PC-3 (cell line): ENCODE results near the gene DKK3. TPM values are rescaled to one million over a fixed set of nuclear protein-coding genes. Genes with fewer than 3 reads are reported as not detected.

Experiments
- ATAC-seq: fragments of 200-7000 bp; cut with Tn5 transposase; 2 replicates; pipeline ENCODE4 v1.9.1; 2020; ENCODE audit warnings: mild to moderate bottlenecking, moderate library complexity
- BruUV-seq: library from RNA; stranded (reverse); fragments of 400-500 nt; replicated peaks from 2 replicates; lab custom pipeline; 2021; lab: Mats Ljungman, UMichigan
- CTCF ChIA-PET: fragments of 300-600 bp; sonication (Branson Sonifier 250); formaldehyde crosslinking; loops from one replicate; lab custom pipeline; 2022; ENCODE audit warnings: antibody characterized with exemption; lab: Charles Lee
- POLR2A ChIA-PET: fragments of 300-600 bp; sonication (Branson Sonifier 250); formaldehyde crosslinking; loops from one replicate; lab custom pipeline; 2022; ENCODE audit warnings: antibody characterized with exemption; ENCODE audit not compliant: unreplicated experiment; lab: Charles Lee
- DNase-seq: peaks from one replicate; pipeline ENCODE4 v3.0.0-alpha.2; 2015
- H2AFZ ChIP-seq: fragments of 300-600 bp; sonication (generic); 2 replicates; pipeline ENCODE4 v1.6.0; 2016; ENCODE audit warnings: antibody characterized with exemption, low read length
- H3F3A ChIP-seq: fragments of 300-600 bp; sonication (generic); one replicate; pipeline ENCODE4 v1.6.0; 2017; ENCODE audit warnings: antibody characterized with exemption, low read length, control low read depth, mild to moderate bottlenecking; ENCODE audit not compliant: unreplicated experiment
- H3K27ac ChIP-seq: fragments of 300-600 bp; sonication (generic); 2 replicates; pipeline ENCODE4 v1.5.1; 2016; ENCODE audit warnings: mild to moderate bottlenecking, low read length
- H3K27me3 ChIP-seq: fragments of 300-600 bp; sonication (generic); 2 replicates; pipeline ENCODE4 v1.6.1; 2016; ENCODE audit warnings: low read length, mixed read lengths
- H3K36me3 ChIP-seq: fragments of 300-600 bp; sonication (generic); 2 replicates; pipeline ENCODE4 v1.6.1; 2016; ENCODE audit warnings: low read depth, mixed run types, low read length, mixed read lengths
- H3K4me1 ChIP-seq: fragments of 300-600 bp; sonication (generic); 2 replicates; pipeline ENCODE4 v1.5.1; 2016; ENCODE audit warnings: low read length; ENCODE audit not compliant: insufficient read depth
- H3K4me2 ChIP-seq: fragments of 300-600 bp; sonication (generic); 2 replicates; pipeline ENCODE4 v1.6.0; 2016; ENCODE audit warnings: low read length
- H3K4me3 ChIP-seq: fragments of 300-600 bp; sonication (generic); 2 replicates; pipeline ENCODE4 v1.5.1; 2016; ENCODE audit warnings: mild to moderate bottlenecking, low read length, mixed read lengths
- H3K79me2 ChIP-seq: fragments of 300-600 bp; sonication (generic); 2 replicates; pipeline ENCODE4 v1.6.1; 2017; ENCODE audit warnings: low read length, mixed read lengths
- H3K9ac ChIP-seq: fragments of 300-600 bp; sonication (generic); 2 replicates; pipeline ENCODE4 v1.6.0; 2016; ENCODE audit warnings: mild to moderate bottlenecking, low read length
- H3K9me2 ChIP-seq: fragments of 300-600 bp; sonication (generic); replicated peaks from 2 replicates; pipeline ENCODE4 v1.6.1; 2016; ENCODE audit warnings: mixed run types, low read length, mixed read lengths
- H3K9me3 ChIP-seq: fragments of 300-600 bp; sonication (generic); 2 replicates; pipeline ENCODE4 v1.6.1; 2016; ENCODE audit warnings: low read length, mixed read lengths
- H4K20me1 ChIP-seq: fragments of 300-600 bp; sonication (generic); 2 replicates; pipeline ENCODE4 v1.6.1; 2016; ENCODE audit warnings: low read length, mixed read lengths
- EZH2 ChIP-seq: fragments of 300-600 bp; sonication (generic); IDR thresholded peaks from one replicate; pipeline ENCODE4 v1.6.1; 2017; ENCODE audit warnings: antibody characterized with exemption, mild to moderate bottlenecking, low read length; ENCODE audit not compliant: unreplicated experiment
- EZH2phosphoT487 ChIP-seq: fragments of 300-600 bp; sonication (generic); IDR thresholded peaks from 2 replicates; pipeline ENCODE4 v1.6.1; 2018; ENCODE audit warnings: mild to moderate bottlenecking, antibody characterized with exemption, low read length, borderline replicate concordance
- intact Hi-C: fragments of 100-400 bp; cut with micrococcal nuclease; formaldehyde crosslinking; loops from 2 replicates; pipeline ENCODE4 v1.9.0; 2023
- total RNA-seq: library from RNA; depleted of rRNA; stranded (reverse); fragments of >200 nt; gene quantifications from 2 replicates; pipeline ENCODE4 v1.2.3, GENCODE V29; 2014
- TF ChIP-seq, protein P1 (sequence below): fragments of 300-600 bp; sonication (generic); conservative IDR thresholded peaks from 2 replicates; pipeline ENCODE4 v1.5.1; 2017; ENCODE audit warnings: antibody characterized with exemption, low read depth, mild to moderate bottlenecking, low read length

Gene DKK3
- total RNA-seq, 1 experiment from 2014 or later: 0.07 TPM

DNA sequence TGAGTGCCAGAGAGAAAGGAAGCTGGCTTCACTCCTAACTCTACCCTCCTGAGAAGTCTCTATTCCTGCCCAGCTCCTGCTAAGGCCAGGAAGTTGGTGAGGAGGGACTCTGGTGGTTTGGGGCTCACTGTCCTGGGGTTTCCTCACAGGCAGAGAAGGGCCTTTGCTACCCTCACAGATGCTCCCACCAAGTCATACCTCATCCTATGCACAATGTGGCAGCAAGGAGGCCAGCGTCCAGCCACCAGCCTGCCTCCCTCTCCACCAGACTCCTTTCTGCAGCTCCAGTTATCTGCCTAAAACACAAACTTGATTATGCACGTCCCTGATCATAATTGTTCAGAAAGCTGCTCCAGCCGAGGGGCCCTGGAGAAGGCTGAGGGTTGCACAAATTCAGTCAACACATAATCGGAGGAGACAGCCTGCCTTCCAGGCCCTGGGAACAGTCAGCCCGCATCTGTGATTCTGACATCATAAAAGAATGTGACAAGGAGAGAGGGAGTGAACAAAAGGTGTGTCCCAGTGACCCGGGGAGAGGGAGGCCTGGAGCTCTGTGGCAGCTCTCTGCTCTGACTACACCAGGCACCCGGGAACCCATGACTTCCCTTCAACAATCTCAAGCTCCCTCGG, 28.8 kb downstream of the DKK3 start:
- peak; percentile 13 for DNase-seq
- no peaks in the 10 kb centered on the region for H3K79me2 ChIP-seq
- H4K20me1 ChIP-seq: no peaks in the 10 kb centered on the region
- intact Hi-C loops: no loop called here
- TF ChIP-seq EZH2 (no peak), EZH2phosphoT487 (no peak)
- TF ChIP-seq, protein P1, sequence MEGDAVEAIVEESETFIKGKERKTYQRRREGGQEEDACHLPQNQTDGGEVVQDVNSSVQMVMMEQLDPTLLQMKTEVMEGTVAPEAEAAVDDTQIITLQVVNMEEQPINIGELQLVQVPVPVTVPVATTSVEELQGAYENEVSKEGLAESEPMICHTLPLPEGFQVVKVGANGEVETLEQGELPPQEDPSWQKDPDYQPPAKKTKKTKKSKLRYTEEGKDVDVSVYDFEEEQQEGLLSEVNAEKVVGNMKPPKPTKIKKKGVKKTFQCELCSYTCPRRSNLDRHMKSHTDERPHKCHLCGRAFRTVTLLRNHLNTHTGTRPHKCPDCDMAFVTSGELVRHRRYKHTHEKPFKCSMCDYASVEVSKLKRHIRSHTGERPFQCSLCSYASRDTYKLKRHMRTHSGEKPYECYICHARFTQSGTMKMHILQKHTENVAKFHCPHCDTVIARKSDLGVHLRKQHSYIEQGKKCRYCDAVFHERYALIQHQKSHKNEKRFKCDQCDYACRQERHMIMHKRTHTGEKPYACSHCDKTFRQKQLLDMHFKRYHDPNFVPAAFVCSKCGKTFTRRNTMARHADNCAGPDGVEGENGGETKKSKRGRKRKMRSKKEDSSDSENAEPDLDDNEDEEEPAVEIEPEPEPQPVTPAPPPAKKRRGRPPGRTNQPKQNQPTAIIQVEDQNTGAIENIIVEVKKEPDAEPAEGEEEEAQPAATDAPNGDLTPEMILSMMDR: no peak
- no peak overlapping the region for H3K4me2 ChIP-seq
- no peaks in the 10 kb centered on the region for H3F3A ChIP-seq
- no peaks in the 10 kb centered on the region for H3K27me3 ChIP-seq
- H3K4me3 ChIP-seq: no peak overlapping the region
- ChIA-PET CTCF (interaction anchor here (0.9 kb wide), 1 partner anchor 9 kb away, joined by 4 read pairs; no protein-coding TSS in a partner anchor), POLR2A (no interaction called here)
- BruUV-seq: no TSS peak
- H3K4me1 ChIP-seq: peaks cover 71% of the 10 kb centered on the region
- ATAC-seq: no peak
- H3K36me3 ChIP-seq: no peaks in the 10 kb centered on the region
- no peak overlapping the region for H2AFZ ChIP-seq
- no peak overlapping the region for H3K9ac ChIP-seq
- no peaks in the 10 kb centered on the region for H3K9me3 ChIP-seq
- H3K9me2 ChIP-seq: no peaks in the 10 kb centered on the region
- peak overlapping the region; percentile 11; the same call in 1 of the 2 replicates for H3K27ac ChIP-seq

DNA sequence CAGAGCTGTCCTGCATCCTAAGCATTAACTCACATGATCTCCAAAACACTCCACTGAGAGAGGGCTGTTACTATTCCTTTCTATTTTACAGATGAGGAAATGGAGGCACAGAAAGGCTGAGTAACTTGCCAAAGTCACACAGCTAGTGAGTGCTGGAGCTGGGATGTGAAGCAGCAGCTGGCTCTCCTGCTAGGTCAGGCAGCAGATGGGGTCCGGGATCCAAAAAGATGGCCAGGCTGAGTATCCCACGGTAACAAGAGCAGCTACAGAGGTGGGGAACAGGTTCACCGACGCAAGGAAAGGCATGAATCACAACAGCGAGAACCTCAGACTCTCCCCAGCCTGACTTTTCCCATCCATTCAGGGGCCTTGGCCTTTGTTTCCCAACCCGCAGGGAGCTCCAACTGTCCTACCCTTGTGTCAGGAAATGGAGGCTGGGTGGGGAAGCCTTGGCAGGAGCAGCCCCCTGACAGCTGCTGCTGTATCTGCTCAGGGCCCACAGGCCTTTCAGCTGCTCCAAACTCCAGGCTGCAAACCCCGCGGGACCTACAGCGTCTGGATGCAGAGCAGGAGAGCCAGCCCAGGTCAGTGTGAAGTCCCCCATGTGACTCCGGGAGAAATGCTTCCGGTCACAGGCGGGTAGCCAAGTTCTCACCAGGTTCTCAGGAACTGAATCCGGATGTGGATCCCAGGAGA, 29.5 kb downstream of the DKK3 start:
- POLR2A ChIA-PET: no interaction called here
- no peaks in the 10 kb centered on the region for H3K27me3 ChIP-seq
- H3K27ac ChIP-seq: peak overlapping the region; percentile 15; the same call in 1 of the 2 replicates
- H3K9me2 ChIP-seq: no peaks in the 10 kb centered on the region
- BruUV-seq: no TSS peak
- no peaks in the 10 kb centered on the region for H3K9me3 ChIP-seq
- no peak for ATAC-seq
- no peak for DNase-seq
- H3K4me3 ChIP-seq: no peak overlapping the region
- H4K20me1 ChIP-seq: no peaks in the 10 kb centered on the region
- no peaks in the 10 kb centered on the region for H3F3A ChIP-seq
- no peak overlapping the region for H2AFZ ChIP-seq
- intact Hi-C loops: no loop called here
- H3K4me2 ChIP-seq: no peak overlapping the region
- H3K79me2 ChIP-seq: no peaks in the 10 kb centered on the region
- H3K9ac ChIP-seq: no peak overlapping the region; the same call in 1 of the 2 replicates
- TF ChIP-seq EZH2phosphoT487 (no peak), EZH2 (no peak)
- TF ChIP-seq, protein P1: no peak
- CTCF ChIA-PET: no interaction called here
- H3K36me3 ChIP-seq: no peaks in the 10 kb centered on the region
- peaks cover 71% of the 10 kb centered on the region for H3K4me1 ChIP-seq
